HepG2 (cell line): ENCODE data around the gene CHKB. TPM values are rescaled to one million over a fixed set of nuclear protein-coding genes. Genes with fewer than 3 reads are reported as not detected.
A peak's percentile ranks its signal among the peaks of the same experiment; 100 is the strongest.

Experiments
- E2F2 ChIP-seq: sonication (generic); formaldehyde crosslinking; IDR thresholded peaks from 2 replicates; pipeline ENCODE4 v1.4.0; 2020; ENCODE audit warnings: missing genetic modification reagents, borderline replicate concordance
- E2F5 ChIP-seq: sonication (generic); formaldehyde crosslinking; conservative IDR thresholded peaks from 2 replicates; pipeline ENCODE4 v1.4.0; 2020; ENCODE audit warnings: missing genetic modification reagents
- ELF3 ChIP-seq: IDR thresholded peaks from 2 replicates; pipeline ENCODE4 v1.6.1; 2016; ENCODE audit warnings: missing genetic modification reagents, missing compliant biosample characterization
- FUBP1 ChIP-seq: sonication (generic); formaldehyde crosslinking; IDR thresholded peaks from 2 replicates; pipeline ENCODE4 v1.5.1; 2020; ENCODE audit warnings: missing genetic modification reagents, mild to moderate bottlenecking, borderline replicate concordance
- HMG20A ChIP-seq: IDR thresholded peaks from 2 replicates; pipeline ENCODE4 v1.6.1; 2016; ENCODE audit warnings: borderline replicate concordance
- HNF4G ChIP-seq, 2 experiments: sonication (generic) in 1 of 2; formaldehyde crosslinking in 1 of 2; IDR thresholded peaks; 2 replicates each; pipeline versions ENCODE4 v1.4.0 to v1.6.1; 2011 to 2020; ENCODE audit warnings: borderline replicate concordance in 2 of 2, low read depth in 2 of 2, mild to moderate bottlenecking in 2 of 2, low read length in 1 of 2, missing genetic modification reagents in 1 of 2, moderate library complexity in 1 of 2
- MAFF ChIP-seq: IDR thresholded peaks from 2 replicates; pipeline ENCODE4 v1.6.1; 2011; ENCODE audit warnings: low read depth, low read length, improper control_type of control experiment
- MLX ChIP-seq: IDR thresholded peaks from 2 replicates; pipeline ENCODE4 v1.6.1; 2016
- MTA3 ChIP-seq: sonication (generic); formaldehyde crosslinking; IDR thresholded peaks from 2 replicates; pipeline ENCODE4 v1.4.0; 2020; ENCODE audit warnings: missing genetic modification reagents
- MTF2 ChIP-seq: sonication (generic); formaldehyde crosslinking; IDR thresholded peaks from 2 replicates; pipeline ENCODE4 v1.5.0; 2020; ENCODE audit warnings: missing genetic modification reagents, borderline replicate concordance
- NBN ChIP-seq: fragments of 450-650 bp; conservative IDR thresholded peaks from 2 replicates; pipeline ENCODE4 v1.6.1; 2017
- PAWR ChIP-seq: sonication (generic); formaldehyde crosslinking; IDR thresholded peaks from 2 replicates; pipeline ENCODE4 v1.4.0; 2020; ENCODE audit warnings: missing genetic modification reagents, mild to moderate bottlenecking, borderline replicate concordance
- RNF2 ChIP-seq: fragments of 450-650 bp; conservative IDR thresholded peaks from 2 replicates; pipeline ENCODE4 v1.6.1; 2016; ENCODE audit warnings: low read depth
- RORA ChIP-seq: sonication (generic); formaldehyde crosslinking; IDR thresholded peaks from 2 replicates; pipeline ENCODE4 v1.5.0; 2020; ENCODE audit warnings: mild to moderate bottlenecking, missing genetic modification reagents, moderate library complexity
- SYNCRIP ChIP-seq: fragments of 200-400 bp; formaldehyde crosslinking; IDR thresholded peaks from 2 replicates; pipeline ENCODE4 v1.6.1; 2018; ENCODE audit warnings: mild to moderate bottlenecking, low read depth, low read length; ENCODE audit not compliant: insufficient read depth
- ZFY ChIP-seq: sonication (generic); formaldehyde crosslinking; IDR thresholded peaks from 2 replicates; pipeline ENCODE4 v1.4.0; 2020; ENCODE audit warnings: missing genetic modification reagents
- ZGPAT ChIP-seq: IDR thresholded peaks from 2 replicates; pipeline ENCODE4 v1.6.1; 2016; ENCODE audit warnings: mild to moderate bottlenecking
- ZKSCAN8 ChIP-seq: IDR thresholded peaks from 2 replicates; pipeline ENCODE4 v1.6.1; 2016; ENCODE audit warnings: borderline replicate concordance, missing genetic modification reagents, missing compliant biosample characterization
- ZNF260 ChIP-seq: sonication (generic); formaldehyde crosslinking; IDR thresholded peaks from 2 replicates; pipeline ENCODE4 v1.4.0; 2020; ENCODE audit warnings: missing genetic modification reagents, low read depth, mild to moderate bottlenecking, borderline replicate concordance
- ZNF333 ChIP-seq: sonication (generic); formaldehyde crosslinking; IDR thresholded peaks from 2 replicates; pipeline ENCODE4 v1.4.0; 2020; ENCODE audit warnings: mild to moderate bottlenecking, missing genetic modification reagents, borderline replicate concordance
- ZNF556 ChIP-seq: sonication (generic); formaldehyde crosslinking; IDR thresholded peaks from 2 replicates; pipeline ENCODE4 v1.4.0; 2020; ENCODE audit warnings: mild to moderate bottlenecking, missing genetic modification reagents, borderline replicate concordance
- ZNF639 ChIP-seq: conservative IDR thresholded peaks from 2 replicates; pipeline ENCODE4 v1.6.1; 2018; ENCODE audit warnings: missing genetic modification reagents
- polyA plus RNA-seq, 8 experiments: library from polyadenylated mRNA; depleted of rRNA in 3 of 8; stranded (reverse) in 7 of 8; unstranded in 1 of 8; fragments of >200 nt; fragmentation: Illumina TruSeq in 4 of 8; extraction: Trizol in 4 of 8; gene quantifications; 2 replicates each; pipeline versions ENCODE4 v1.2.1 to v1.2.3, GENCODE V29; 2011 to 2016; ENCODE audit warnings: low read depth in 4 of 8, missing spikeins in 1 of 8, mixed read lengths in 1 of 8; ENCODE audit not compliant: insufficient read depth in 1 of 8
- total RNA-seq, 5 experiments: library from RNA; depleted of rRNA; stranded (reverse); fragments of >200 nt; fragmentation: Illumina TruSeq; extraction: Trizol; gene quantifications; 2 replicates each; pipeline ENCODE4 v1.2.3, GENCODE V29; 2016; ENCODE audit warnings: low read depth in 1 of 5

The CHKB gene
- total and polyA plus RNA-seq, 2 of the 13 experiments (the other 11 are each of a cell fraction or from before 2014, with no cell fraction given) = 24.5 to 42.7 TPM

- no peak for TF ChIP-seq PAWR (CRISPR knock-in tag)
- TF ChIP-seq HNF4G (IDR thresholded peaks at IDR 0.05; ENCODE audit: borderline replicate concordance, low read depth, low read length) = no peak; the same call in 1 of the 2 replicates
- TF ChIP-seq HNF4G (CRISPR knock-in tag; IDR thresholded peaks at IDR 0.05; ENCODE audit: borderline replicate concordance, low read depth) = peak; percentile 75; the same call in 1 of the 2 replicates
- no peak for TF ChIP-seq ZNF260 (CRISPR knock-in tag)
- no peak for TF ChIP-seq MTA3 (CRISPR knock-in tag)
- TF ChIP-seq ZGPAT (CRISPR knock-in tag) = no peak
- no peak for TF ChIP-seq HMG20A (CRISPR knock-in tag)
- TF ChIP-seq MTF2 = no peak
- TF ChIP-seq ZFY (CRISPR knock-in tag) = peak; percentile 75
- TF ChIP-seq SYNCRIP = no peak
- TF ChIP-seq MLX (CRISPR knock-in tag) = no peak
- TF ChIP-seq NBN = no peak
- TF ChIP-seq ZNF639 = no peak
- TF ChIP-seq E2F5 (CRISPR knock-in tag) = no peak
- TF ChIP-seq MAFF = no peak
- no peak for TF ChIP-seq ZKSCAN8
- peak; percentile 90 for TF ChIP-seq ELF3 (CRISPR knock-in tag)
- TF ChIP-seq ZNF556 (CRISPR knock-in tag) = peak; percentile 29; the same call in 1 of the 2 replicates
- no peak for TF ChIP-seq E2F2 (CRISPR knock-in tag)
- TF ChIP-seq RNF2 = no peak
- TF ChIP-seq RORA (CRISPR knock-in tag) = no peak
- no peak for TF ChIP-seq ZNF333 (CRISPR knock-in tag)
- peak; percentile 62; the same call in 1 of the 2 replicates for TF ChIP-seq FUBP1 (CRISPR knock-in tag)
Measured at GRCh38 chr22:50613291-50613981, 30.8 kb upstream of the CHKB start (continued).
